NCI-H1417 (cell line): ENCODE data around the gene CALM1.
A peak's percentile ranks its signal among the peaks of the same experiment; 100 is the strongest.

ENCODE experiments used
- DNase-seq, 3 experiments: peaks; one replicate each; lab custom pipeline; 2025; lab: John Stamatoyannopoulos, UW

The CALM1 gene

GRCh38 chr14:90408713-90409112 is 11.9 kb downstream of the CALM1 start:
- peak in 1 of 3 experiments; percentile 49 for DNase-seq

- peak in 1 of 3 experiments; percentile 49 for DNase-seq
These were observed 12.4 kb downstream of the CALM1 start for GRCh38 chr14:90409209-90409730.

- no peak for DNase-seq
These were observed 15.2 kb downstream of the CALM1 start for GRCh38 chr14:90412058-90412457.

- peak in 1 of 3 experiments; percentile 16 for DNase-seq
These were observed 19.9 kb downstream of the CALM1 start for GRCh38 chr14:90416720-90417119.

GRCh38 chr14:90418053-90418452 is 21.2 kb downstream of the CALM1 start:
- DNase-seq: no peak

- no peak for DNase-seq
These were observed 22.4 kb downstream of the CALM1 start for GRCh38 chr14:90419200-90419599.

- DNase-seq: peak in 1 of 3 experiments; percentile 41
These were observed 24.3 kb downstream of the CALM1 start for GRCh38 chr14:90421001-90421631.

- DNase-seq: no peak
These were observed 24.8 kb downstream of the CALM1 start for GRCh38 chr14:90421632-90422020.

GRCh38 chr14:90423166-90423565 is 26.3 kb downstream of the CALM1 start:
- no peak for DNase-seq

GRCh38 chr14:90424075-90424474 is 27.2 kb downstream of the CALM1 start:
- DNase-seq: no peak

- no peak for DNase-seq
These were observed 28.0 kb downstream of the CALM1 start for GRCh38 chr14:90424686-90425372.

- DNase-seq: no peak
These were observed 28.6 kb downstream of the CALM1 start for GRCh38 chr14:90425373-90425879.

GRCh38 chr14:90426031-90426540 is 29.3 kb downstream of the CALM1 start:
- DNase-seq: no peak

GRCh38 chr14:90426663-90427062 is 29.8 kb downstream of the CALM1 start:
- DNase-seq: peak in 1 of 3 experiments; percentile 55

GRCh38 chr14:90427848-90428426 is 31.1 kb downstream of the CALM1 start:
- no peak for DNase-seq

- no peak for DNase-seq
These were observed 31.8 kb downstream of the CALM1 start for GRCh38 chr14:90428676-90429075.

GRCh38 chr14:90429236-90429635 is 32.4 kb downstream of the CALM1 start:
- DNase-seq: no peak

- DNase-seq: no peak
These were observed 32.9 kb downstream of the CALM1 start for GRCh38 chr14:90429754-90430153.

GRCh38 chr14:90434370-90435020 is 37.7 kb downstream of the CALM1 start:
- DNase-seq: no peak

GRCh38 chr14:90438841-90439240 is 42.0 kb downstream of the CALM1 start:
- no peak for DNase-seq

GRCh38 chr14:90440021-90440451 is 43.2 kb downstream of the CALM1 start:
- DNase-seq: peak; percentile 50 to 78 (median 76)

GRCh38 chr14:90440592-90440991 is 43.8 kb downstream of the CALM1 start:
- peak in 1 of 3 experiments; percentile 49 for DNase-seq
